ENCODE measurements around the gene ABI2.
"Not testable (repeated sequence)": the region's sequence is repeated elsewhere in the genome, so short reads cannot be mapped to it uniquely, and the experiment has no call there.

The ABI2 gene

GRCh38 chr2:203412546-203413331 lies 84.5 kb downstream of the ABI2 start:
- Histone ChIP-seq H3K4me3 (ENCODE audit: low read depth, low read length) (no peak overlapping the region), H3K9ac (no peak overlapping the region), H3K36me3 (ENCODE audit: control insufficient read depth, insufficient read depth, low read length) (no peaks in the 10 kb centered on the region), H3K9me3 (ENCODE audit: control insufficient read depth, low read length) (no peaks in the 10 kb centered on the region), H3K4me2 (ENCODE audit: low read length) (no peak overlapping the region), H3K27me3 (ENCODE audit: control insufficient read depth, insufficient read depth, low read length) (no peaks in the 10 kb centered on the region), H2AFZ (no peak overlapping the region), H3K79me2 (peaks cover 6% of the 10 kb centered on the region), H3K4me1 (no peaks in the 10 kb centered on the region), H3K27ac (no peak overlapping the region)
- TF ChIP-seq, protein P1, sequence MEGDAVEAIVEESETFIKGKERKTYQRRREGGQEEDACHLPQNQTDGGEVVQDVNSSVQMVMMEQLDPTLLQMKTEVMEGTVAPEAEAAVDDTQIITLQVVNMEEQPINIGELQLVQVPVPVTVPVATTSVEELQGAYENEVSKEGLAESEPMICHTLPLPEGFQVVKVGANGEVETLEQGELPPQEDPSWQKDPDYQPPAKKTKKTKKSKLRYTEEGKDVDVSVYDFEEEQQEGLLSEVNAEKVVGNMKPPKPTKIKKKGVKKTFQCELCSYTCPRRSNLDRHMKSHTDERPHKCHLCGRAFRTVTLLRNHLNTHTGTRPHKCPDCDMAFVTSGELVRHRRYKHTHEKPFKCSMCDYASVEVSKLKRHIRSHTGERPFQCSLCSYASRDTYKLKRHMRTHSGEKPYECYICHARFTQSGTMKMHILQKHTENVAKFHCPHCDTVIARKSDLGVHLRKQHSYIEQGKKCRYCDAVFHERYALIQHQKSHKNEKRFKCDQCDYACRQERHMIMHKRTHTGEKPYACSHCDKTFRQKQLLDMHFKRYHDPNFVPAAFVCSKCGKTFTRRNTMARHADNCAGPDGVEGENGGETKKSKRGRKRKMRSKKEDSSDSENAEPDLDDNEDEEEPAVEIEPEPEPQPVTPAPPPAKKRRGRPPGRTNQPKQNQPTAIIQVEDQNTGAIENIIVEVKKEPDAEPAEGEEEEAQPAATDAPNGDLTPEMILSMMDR (IDR thresholded peaks at IDR 0.05): no peak

DNA sequence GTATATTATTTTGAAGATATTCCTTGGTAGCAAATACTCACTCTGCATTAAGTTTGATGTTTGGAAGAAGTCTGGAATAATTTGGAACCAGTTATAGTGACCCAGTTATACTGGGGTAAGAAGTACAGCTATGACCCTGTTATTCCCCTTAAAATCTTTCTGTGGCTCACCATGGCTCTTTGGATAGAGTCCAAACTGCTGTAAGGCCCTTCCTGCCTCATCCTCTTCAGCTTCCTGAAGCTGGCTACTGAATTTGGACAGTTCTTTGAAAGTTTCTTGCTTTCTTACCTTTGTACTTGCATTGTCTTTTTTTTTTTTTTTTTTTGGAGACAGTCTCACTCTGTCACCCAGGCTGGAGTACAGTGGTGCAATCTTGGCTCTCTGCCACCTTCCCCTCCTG lies 85.6 kb downstream of the ABI2 start:
- no peaks in the 10 kb centered on the region for H3K4me1 ChIP-seq
- no peak overlapping the region for H2AFZ ChIP-seq
- H3K9me3 ChIP-seq (ENCODE audit: control insufficient read depth, low read length): no peaks in the 10 kb centered on the region
- H3K36me3 ChIP-seq (ENCODE audit: control insufficient read depth, insufficient read depth, low read length): no peaks in the 10 kb centered on the region
- no peak overlapping the region for H3K9ac ChIP-seq
- H3K4me2 ChIP-seq (ENCODE audit: low read length): no peak overlapping the region
- TF ChIP-seq, protein P1 (IDR thresholded peaks at IDR 0.05): no peak
- no peak overlapping the region for H3K4me3 ChIP-seq (ENCODE audit: low read depth, low read length)
- H3K27ac ChIP-seq: no peak overlapping the region
- H3K27me3 ChIP-seq (ENCODE audit: control insufficient read depth, insufficient read depth, low read length): no peaks in the 10 kb centered on the region
- H3K79me2 ChIP-seq: peaks cover 6% of the 10 kb centered on the region

DNA sequence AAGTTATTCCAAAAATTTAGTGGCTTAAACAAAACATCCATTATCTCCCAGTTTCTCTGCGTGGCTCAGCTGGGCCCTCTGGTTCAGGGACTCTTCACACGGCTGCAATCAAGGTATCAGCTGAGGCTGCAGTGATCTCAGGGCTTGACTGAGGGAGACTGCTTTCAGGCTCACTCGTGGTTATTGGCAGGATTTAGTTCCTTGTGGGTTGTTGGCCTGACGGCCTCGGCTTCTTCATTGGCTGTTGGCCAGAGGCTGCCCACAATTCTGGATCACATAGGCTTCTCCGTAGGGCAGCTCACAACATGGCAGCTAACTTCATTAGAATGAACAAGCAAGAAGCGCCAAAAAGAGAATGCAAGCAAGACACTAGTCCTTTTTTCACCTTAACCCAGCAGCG lies 90.1 kb downstream of the ABI2 start:
- no peaks in the 10 kb centered on the region for H3K36me3 ChIP-seq (ENCODE audit: control insufficient read depth, insufficient read depth, low read length)
- no peaks in the 10 kb centered on the region for H3K27me3 ChIP-seq (ENCODE audit: control insufficient read depth, insufficient read depth, low read length)
- no peak overlapping the region for H3K4me3 ChIP-seq (ENCODE audit: low read depth, low read length)
- no peak overlapping the region for H3K9ac ChIP-seq
- H2AFZ ChIP-seq: no peak overlapping the region
- H3K79me2 ChIP-seq: peaks cover 7% of the 10 kb centered on the region
- no peak overlapping the region for H3K4me2 ChIP-seq (ENCODE audit: low read length)
- no peak overlapping the region for H3K27ac ChIP-seq
- no peaks in the 10 kb centered on the region for H3K9me3 ChIP-seq (ENCODE audit: control insufficient read depth, low read length)
- TF ChIP-seq, protein P1 (IDR thresholded peaks at IDR 0.05): no peak
- H3K4me1 ChIP-seq: no peaks in the 10 kb centered on the region

GRCh38 chr2:203427061-203427460 lies 98.9 kb downstream of the ABI2 start:
- H3K36me3 ChIP-seq (ENCODE audit: control insufficient read depth, insufficient read depth, low read length): no peaks in the 10 kb centered on the region
- no peaks in the 10 kb centered on the region for H3K27me3 ChIP-seq (ENCODE audit: control insufficient read depth, insufficient read depth, low read length)
- H3K27ac ChIP-seq: no peak overlapping the region
- no peak overlapping the region for H3K4me3 ChIP-seq (ENCODE audit: low read depth, low read length)
- H3K9ac ChIP-seq: no peak overlapping the region
- no peak overlapping the region for H2AFZ ChIP-seq
- no peaks in the 10 kb centered on the region for H3K79me2 ChIP-seq
- TF ChIP-seq, protein P1 (IDR thresholded peaks at IDR 0.05): no peak
- no peak overlapping the region for H3K4me2 ChIP-seq (ENCODE audit: low read length)
- H3K4me1 ChIP-seq: no peaks in the 10 kb centered on the region
- H3K9me3 ChIP-seq (ENCODE audit: control insufficient read depth, low read length): no peaks in the 10 kb centered on the region

DNA sequence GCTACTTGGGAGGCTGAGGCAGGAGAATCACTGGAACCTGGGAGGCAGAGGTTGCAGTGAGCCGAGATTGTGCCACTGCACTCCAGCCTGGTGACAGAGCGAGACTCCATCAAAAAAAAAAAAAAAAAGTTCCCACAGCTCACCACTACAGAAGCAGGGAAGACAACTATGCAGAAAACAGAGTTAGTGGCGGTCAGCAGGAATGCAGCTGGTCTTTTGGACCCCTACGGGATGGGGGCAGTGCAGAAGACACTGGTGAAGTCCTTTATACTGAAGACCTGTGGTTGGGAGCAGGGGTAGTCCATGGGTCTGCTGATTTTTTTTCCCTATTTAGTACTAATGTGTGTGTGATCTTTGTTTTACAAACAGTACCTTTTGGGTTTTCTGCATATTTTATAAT lies 101.4 kb downstream of the ABI2 start:
- not testable (repeated sequence) for H3K4me3 ChIP-seq (ENCODE audit: low read depth, low read length); H3K27ac ChIP-seq; H3K36me3 ChIP-seq (ENCODE audit: control insufficient read depth, insufficient read depth, low read length); H3K4me1 ChIP-seq; H3K9me3 ChIP-seq (ENCODE audit: control insufficient read depth, low read length); H3K79me2 ChIP-seq; H3K4me2 ChIP-seq (ENCODE audit: low read length); H3K27me3 ChIP-seq (ENCODE audit: control insufficient read depth, insufficient read depth, low read length); H2AFZ ChIP-seq; H3K9ac ChIP-seq
